T-cell (primary cell): ENCODE measurements around the gene PRF1. TPM values are rescaled to one million over a fixed set of nuclear protein-coding genes. Genes with fewer than 3 reads are reported as not detected.

Source experiments
- ATAC-seq, 4 experiments: fragments of 200-7000 bp in 3 of 4; fragments of 150-1000 bp in 1 of 4; cut with Tn5 transposase; replicated peaks in 1 of 4; 1 replicate in 3 of 4; 2 replicates in 1 of 4; pipeline ENCODE4 v1.10.0; 2021; ENCODE audit warnings: moderate library complexity in 3 of 4, mild to moderate bottlenecking in 2 of 4, moderate number of reproducible peaks in 1 of 4
- CTCF ChIA-PET, 2 donors: fragments of 300-600 bp; sonication (Branson Sonifier 250); formaldehyde crosslinking; loops; one replicate each; lab custom pipeline; 2022; ENCODE audit warnings: antibody characterized with exemption in 2 of 2; lab: Charles Lee
- POLR2A ChIA-PET, 2 donors: fragments of 300-600 bp; sonication (Branson Sonifier 250); formaldehyde crosslinking; loops; one replicate each; lab custom pipeline; 2022; ENCODE audit warnings: antibody characterized with exemption in 2 of 2; lab: Charles Lee
- DNase-seq, 35 experiments: peaks; one replicate each; pipeline versions ENCODE4 v3.0.0 to v3.0.0-alpha.2; 2013 to 2023
- H3K27ac ChIP-seq: one replicate; pipeline ENCODE4 v1.5.1; 2013; ENCODE audit warnings: low read length
- H3K27me3 ChIP-seq, 2 experiments: replicated peaks in 1 of 2; 1 replicate in 1 of 2; 2 replicates in 1 of 2; pipeline versions ENCODE4 v1.6.1 to v1.7.0; 2013; ENCODE audit warnings: low read length in 1 of 2, mixed read lengths in 1 of 2; ENCODE audit not compliant: control insufficient read depth in 2 of 2, insufficient read depth in 2 of 2; ENCODE audit errors: extremely low read depth in 1 of 2
- H3K36me3 ChIP-seq, 2 donors: 1 replicate in 1 of 2; 2 replicates in 1 of 2; pipeline versions ENCODE4 v1.6.1 to v1.7.0; 2013; ENCODE audit warnings: low read length in 1 of 2; ENCODE audit not compliant: control insufficient read depth in 2 of 2, insufficient read depth in 1 of 2; ENCODE audit errors: extremely low read depth in 1 of 2
- H3K4me1 ChIP-seq, 2 experiments: 1 replicate in 1 of 2; 2 replicates in 1 of 2; pipeline versions ENCODE4 v1.6.1 to v1.7.0; 2013; ENCODE audit warnings: low read length in 2 of 2, mixed read lengths in 1 of 2; ENCODE audit not compliant: insufficient read depth in 2 of 2, control insufficient read depth in 1 of 2; ENCODE audit errors: extremely low read depth in 1 of 2
- H3K4me3 ChIP-seq, 2 donors: 1 replicate in 1 of 2; 2 replicates in 1 of 2; pipeline versions ENCODE4 v1.5.1 to v1.7.0; 2013; ENCODE audit warnings: mild to moderate bottlenecking in 2 of 2, low read length in 1 of 2, moderate library complexity in 1 of 2; ENCODE audit not compliant: control insufficient read depth in 1 of 2; ENCODE audit errors: extremely low read depth in 1 of 2
- H3K9me3 ChIP-seq: 2 replicates; pipeline ENCODE4 v1.7.0; 2013
- H3K27ac Mint-ChIP-seq, 2 donors: one replicate each; pipeline ENCODE4 v1.8.0; 2020 to 2021; ENCODE audit warnings: mild to moderate bottlenecking in 2 of 2, mixed read lengths in 2 of 2
- H3K27me3 Mint-ChIP-seq, 2 donors: one replicate each; pipeline ENCODE4 v1.8.0; 2021 to 2022; ENCODE audit warnings: mixed read lengths in 2 of 2
- H3K36me3 Mint-ChIP-seq: one replicate; pipeline ENCODE4 v1.8.0; 2021; ENCODE audit warnings: mixed read lengths
- H3K4me1 Mint-ChIP-seq, 3 donors: one replicate each; pipeline ENCODE4 v1.8.0; 2020 to 2022; ENCODE audit warnings: mixed read lengths in 3 of 3, mild to moderate bottlenecking in 1 of 3
- H3K4me3 Mint-ChIP-seq, 3 donors: one replicate each; pipeline ENCODE4 v1.8.0; 2020 to 2022; ENCODE audit warnings: mild to moderate bottlenecking in 3 of 3, mixed read lengths in 3 of 3, moderate library complexity in 3 of 3
- H3K9me3 Mint-ChIP-seq, 3 donors: one replicate each; pipeline ENCODE4 v1.8.0; 2020 to 2022; ENCODE audit warnings: mixed read lengths in 3 of 3
- WGBS: methylation state at CpG from one replicate; pipeline ENCODE4 v1.1.5; 2013; ENCODE audit warnings: missing lambda C conversion rate; ENCODE audit not compliant: insufficient coverage; 5-methylcytosine and 5-hydroxymethylcytosine counted together
- total RNA-seq, 35 experiments: library from RNA in 6 of 35; stranded (reverse) in 6 of 35; fragments of 120-200 nt in 1 of 35; gene quantifications; one replicate each; pipeline versions ENCODE4 v1.2.1 to v1.2.4 and lab custom pipeline; 2013 to 2026

The PRF1 gene
- total RNA-seq, 5 donors from 2014 or later (not counting 1 experiment from before 2014, with no cell fraction given) = 32.6 to 146 (median 63.0) TPM

- H3K4me3 ChIP-seq = no peak overlapping the region
- CTCF ChIA-PET = no interaction called here
- H3K4me3 Mint-ChIP-seq = peak overlapping the region in 2 of 3 donors; percentile 91 to 96
Observed at GRCh38 chr10:70604106-70604505, 1.6 kb upstream of the PRF1 start.

DNA sequence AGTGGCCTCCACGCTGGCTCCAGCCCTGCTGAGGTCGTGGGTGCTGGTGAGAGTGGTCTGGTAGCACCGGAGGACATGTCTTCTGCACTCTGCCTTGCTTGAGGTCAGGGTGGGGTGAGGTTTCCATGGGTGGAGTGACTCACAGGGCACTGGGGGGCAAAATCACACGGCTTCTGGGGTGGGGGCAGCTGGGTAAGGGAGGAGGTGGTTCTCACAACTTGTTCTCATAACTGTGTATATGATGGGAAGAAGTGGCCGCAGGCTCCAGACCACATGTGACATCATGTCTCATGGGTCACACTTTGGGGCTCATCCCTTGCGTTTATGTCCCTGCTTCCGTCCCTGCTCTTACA, 884 bp upstream of the PRF1 start:
- POLR2A ChIA-PET = no interaction called here

More at GRCh38 chr10:70604106-70604505, 1.6 kb upstream of the PRF1 start:
- 73% methylated on average over 2 of the region's 4 CpGs for WGBS
- Histone ChIP-seq H3K27ac (peak overlapping the region; percentile 84), H3K9me3 (no peaks in the 10 kb centered on the region), H3K27me3 (no peaks in the 10 kb centered on the region), H3K36me3 (peaks cover 0 to 18% of the 10 kb centered on the region in 2 donors), H3K4me1 (peaks cover 14 to 67% of the 10 kb centered on the region in 2 experiments)
- Mint-ChIP-seq H3K27ac (peak overlapping the region; percentile 93 to 99), H3K9me3 (peaks cover 0 to 4% (median 4%) of the 10 kb centered on the region in 3 donors), H3K36me3 (peaks cover 5% of the 10 kb centered on the region), H3K27me3 (no peaks in the 10 kb centered on the region), H3K4me1 (peaks cover 50 to 59% (median 55%) of the 10 kb centered on the region in 3 donors)
- no peak for ATAC-seq
- POLR2A ChIA-PET = no interaction called here
- peak in 1 of 35 experiments; percentile 17 for DNase-seq

DNA sequence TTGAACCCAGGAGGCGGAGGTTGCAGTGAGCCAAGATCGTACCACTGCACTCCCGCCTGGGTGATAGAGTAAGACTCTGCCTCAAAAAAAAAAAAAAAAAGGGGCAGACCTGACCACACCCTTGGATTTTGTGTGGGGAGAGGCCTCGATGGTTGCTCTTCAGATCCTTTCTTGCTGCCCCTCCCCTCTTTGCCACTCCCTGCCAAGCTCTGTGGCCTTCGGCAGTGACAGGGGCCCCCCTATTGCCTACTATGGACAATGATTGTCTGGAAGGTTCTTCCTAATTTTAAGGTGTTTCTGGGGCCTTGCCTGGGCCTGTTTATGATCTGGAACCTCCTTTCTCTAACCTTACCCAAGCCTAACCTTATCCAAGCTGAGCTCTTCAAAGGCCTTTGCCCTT, 795 bp downstream of the PRF1 start:
- CTCF ChIA-PET = interaction anchor here in 1 of 2 donors (0.7 to 2.0 kb wide), 2 partner anchors 15 to 43 kb away, joined by 3 to 5 read pairs; no protein-coding TSS in a partner anchor
- Mint-ChIP-seq H3K27me3 (no peaks in the 10 kb centered on the region), H3K9me3 (no peaks in the 10 kb centered on the region), H3K36me3 (peaks cover 24% of the 10 kb centered on the region), H3K4me3 (peak overlapping the region; percentile 88 to 96 (median 91)), H3K27ac (peak overlapping the region; percentile 93 to 99), H3K4me1 (peaks cover 43 to 63% (median 61%) of the 10 kb centered on the region in 3 donors)
- peak overlapping the region; percentile 84 for H3K27ac ChIP-seq
- ATAC-seq (no peak), DNase-seq (peak in 1 of 35 experiments; percentile 31)
- no CpG with 5 or more reads among the region's 5 CpGs for WGBS
- peaks cover 14 to 42% of the 10 kb centered on the region in 2 donors for H3K36me3 ChIP-seq
- H3K4me1 ChIP-seq = peaks cover 12 to 75% of the 10 kb centered on the region in 2 experiments
- H3K4me3 ChIP-seq = peak overlapping the region; percentile 79 to 86
- POLR2A ChIA-PET = interaction anchor here in 1 of 2 donors (1.1 kb wide), 1 partner anchor 8 kb away, joined by 3 read pairs; no protein-coding TSS in a partner anchor
- H3K9me3 ChIP-seq = no peaks in the 10 kb centered on the region
- H3K27me3 ChIP-seq = no peaks in the 10 kb centered on the region

More for the DNA sequence above, 884 bp upstream of the PRF1 start:
- H3K9me3 ChIP-seq = no peaks in the 10 kb centered on the region
- Mint-ChIP-seq H3K27me3 (no peaks in the 10 kb centered on the region), H3K4me1 (peaks cover 50 to 63% (median 59%) of the 10 kb centered on the region in 3 donors), H3K36me3 (peaks cover 11% of the 10 kb centered on the region), H3K9me3 (peaks cover 0 to 4% (median 4%) of the 10 kb centered on the region in 3 donors), H3K4me3 (peak overlapping the region; percentile 88 to 96 (median 91)), H3K27ac (peak overlapping the region; percentile 93 to 99)
- H3K36me3 ChIP-seq = peaks cover 6 to 25% of the 10 kb centered on the region in 2 donors
- 54% methylated on average over 5 of the region's 7 CpGs for WGBS
- peak in 2 of 4 experiments; percentile 2 for ATAC-seq
- CTCF ChIA-PET = no interaction called here
- DNase-seq = peak in 31 of 35 experiments; percentile 12 to 68 (median 44)
- peak overlapping the region in 1 of 2 donors; percentile 86 for H3K4me3 ChIP-seq
- peak overlapping the region; percentile 84 for H3K27ac ChIP-seq
- H3K4me1 ChIP-seq = peaks cover 14 to 71% of the 10 kb centered on the region in 2 experiments
- H3K27me3 ChIP-seq = no peaks in the 10 kb centered on the region

DNA sequence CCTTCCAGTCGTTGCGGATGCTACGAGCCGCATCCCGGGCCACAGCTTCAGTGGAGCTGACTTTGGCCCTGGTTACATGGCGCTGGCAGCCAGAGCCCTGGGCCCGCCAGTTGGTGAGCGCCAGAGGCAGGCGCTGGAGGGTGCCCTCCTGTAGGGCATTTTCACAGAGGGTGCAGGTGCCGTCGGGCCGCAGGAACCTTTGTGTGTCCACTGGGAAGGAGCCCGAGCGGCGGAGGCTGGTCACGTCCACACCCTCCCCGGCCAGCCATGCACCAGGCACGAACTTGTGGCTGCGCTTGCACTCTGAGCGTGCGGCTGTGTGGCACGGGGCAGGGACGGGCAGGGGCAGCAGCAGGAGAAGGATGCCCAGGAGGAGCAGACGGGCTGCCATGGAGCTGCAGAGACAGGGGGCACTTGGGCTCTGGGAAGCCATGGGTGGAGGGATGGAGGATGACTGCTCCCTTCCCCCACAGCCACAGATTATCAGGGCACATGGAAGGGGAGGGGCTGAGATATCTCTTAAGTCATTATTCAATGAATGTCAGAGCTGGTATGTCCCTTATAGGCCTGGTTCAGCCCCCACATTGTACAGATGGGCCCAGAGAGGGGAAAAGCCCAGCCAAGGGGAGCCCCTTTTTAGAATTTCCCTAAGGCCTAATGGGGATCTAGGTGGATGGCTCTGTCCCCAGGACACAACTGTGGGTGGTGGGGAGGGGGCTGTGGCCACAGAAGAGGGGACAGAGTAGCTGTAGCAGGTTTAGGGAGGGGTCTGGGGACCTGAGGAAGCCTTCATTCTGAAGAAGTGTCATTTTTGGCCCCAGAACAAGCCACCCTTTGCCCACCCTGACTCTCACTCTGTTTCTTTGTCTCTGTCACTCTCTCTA, 1.8 kb downstream of the PRF1 start:
- CTCF ChIA-PET = no interaction called here
- peaks cover 25% of the 10 kb centered on the region for H3K36me3 Mint-ChIP-seq

GRCh38 chr10:70599791-70600190, 2.8 kb downstream of the PRF1 start:
- peaks cover 12 to 94% of the 10 kb centered on the region in 2 experiments for H3K4me1 ChIP-seq
- Mint-ChIP-seq H3K27ac (peak overlapping the region; percentile 24 to 66), H3K27me3 (no peaks in the 10 kb centered on the region), H3K9me3 (no peaks in the 10 kb centered on the region), H3K4me3 (peak overlapping the region; percentile 70 to 91 (median 88)), H3K4me1 (peaks cover 58 to 76% (median 73%) of the 10 kb centered on the region in 3 donors), H3K36me3 (peaks cover 25% of the 10 kb centered on the region)
- H3K9me3 ChIP-seq = no peaks in the 10 kb centered on the region
- CTCF ChIA-PET = no interaction called here
- H3K27me3 ChIP-seq = no peaks in the 10 kb centered on the region
- WGBS = 93% methylated on average over 3 of the region's 4 CpGs
- H3K4me3 ChIP-seq = peak overlapping the region; percentile 21 to 86
- DNase-seq = no peak
- H3K27ac ChIP-seq = peak overlapping the region; percentile 16
- peaks cover 14 to 52% of the 10 kb centered on the region in 2 donors for H3K36me3 ChIP-seq
- POLR2A ChIA-PET = no interaction called here
- no peak for ATAC-seq

More for the DNA sequence above, 1.8 kb downstream of the PRF1 start:
- POLR2A ChIA-PET = no interaction called here
- Mint-ChIP-seq H3K4me3 (peak overlapping the region; percentile 88 to 96 (median 91)), H3K27me3 (no peaks in the 10 kb centered on the region), H3K4me1 (peaks cover 49 to 69% (median 67%) of the 10 kb centered on the region in 3 donors), H3K27ac (peak overlapping the region; percentile 44 to 99), H3K9me3 (no peaks in the 10 kb centered on the region)
- Histone ChIP-seq H3K27ac (peak overlapping the region; percentile 84), H3K27me3 (no peaks in the 10 kb centered on the region), H3K4me1 (peaks cover 12 to 85% of the 10 kb centered on the region in 2 experiments), H3K9me3 (no peaks in the 10 kb centered on the region), H3K36me3 (peaks cover 14 to 52% of the 10 kb centered on the region in 2 donors), H3K4me3 (peak overlapping the region; percentile 25 to 86)
- 81% methylated on average over 17 of the region's 24 CpGs for WGBS
- ATAC-seq (no peak), DNase-seq (no peak)

- H3K27me3 Mint-ChIP-seq = no peaks in the 10 kb centered on the region
- H3K36me3 Mint-ChIP-seq = peaks cover 25% of the 10 kb centered on the region
- H3K4me1 ChIP-seq = peaks cover 12 to 99% of the 10 kb centered on the region in 2 experiments
- peaks cover 14 to 52% of the 10 kb centered on the region in 2 donors for H3K36me3 ChIP-seq
- H3K4me3 ChIP-seq = peak overlapping the region in 1 of 2 donors; percentile 86
- peak overlapping the region; percentile 44 to 91 (median 70) for H3K4me3 Mint-ChIP-seq
- ChIA-PET POLR2A (no interaction called here), CTCF (no interaction called here)
- 96% methylated on average over 3 of the region's 8 CpGs for WGBS
- H3K9me3 Mint-ChIP-seq = no peaks in the 10 kb centered on the region
- peak overlapping the region; percentile 16 for H3K27ac ChIP-seq
- H3K27me3 ChIP-seq = no peaks in the 10 kb centered on the region
- ATAC-seq (no peak), DNase-seq (no peak)
- no peaks in the 10 kb centered on the region for H3K9me3 ChIP-seq
- H3K4me1 Mint-ChIP-seq = peaks cover 59 to 78% (median 74%) of the 10 kb centered on the region in 3 donors
- H3K27ac Mint-ChIP-seq = no peak overlapping the region
Observed at GRCh38 chr10:70599319-70599718, 3.2 kb downstream of the PRF1 start.
